GM23248 (cell line): Measurements from ENCODE around the gene PADI2. TPM values are rescaled to one million over a fixed set of nuclear protein-coding genes. Genes with fewer than 3 reads are reported as not detected.
A peak's percentile ranks its signal among the peaks of the same experiment; 100 is the strongest.

Source experiments
- DNase-seq: peaks from one replicate; pipeline ENCODE4 v3.0.0-alpha.2; 2015
- H2AFZ ChIP-seq: fragments of 200-600 bp; sonication (generic); 2 replicates; pipeline ENCODE4 v1.6.1; 2016; ENCODE audit warnings: antibody characterized with exemption
- H3F3A ChIP-seq: fragments of 200-600 bp; sonication (generic); 2 replicates; pipeline ENCODE4 v1.6.1; 2016; ENCODE audit warnings: mild to moderate bottlenecking, antibody characterized with exemption, mixed run types; ENCODE audit not compliant: insufficient read depth
- H3K27ac ChIP-seq: fragments of 200-600 bp; sonication (generic); 2 replicates; pipeline ENCODE4 v1.5.1; 2016; ENCODE audit warnings: mild to moderate bottlenecking
- H3K27me3 ChIP-seq: fragments of 200-600 bp; sonication (generic); replicated peaks from 2 replicates; pipeline ENCODE4 v1.6.1; 2016; ENCODE audit warnings: mild to moderate bottlenecking; ENCODE audit not compliant: insufficient read depth
- H3K36me3 ChIP-seq: fragments of 200-600 bp; sonication (generic); 2 replicates; pipeline ENCODE4 v1.6.1; 2016; ENCODE audit warnings: low read depth, mild to moderate bottlenecking
- H3K4me1 ChIP-seq: fragments of 200-600 bp; sonication (generic); 2 replicates; pipeline ENCODE4 v1.6.1; 2016; ENCODE audit warnings: mild to moderate bottlenecking; ENCODE audit not compliant: insufficient read depth
- H3K4me2 ChIP-seq: fragments of 200-600 bp; sonication (generic); one replicate; pipeline ENCODE4 v1.6.1; 2016; ENCODE audit warnings: mild to moderate bottlenecking; ENCODE audit not compliant: unreplicated experiment
- H3K4me3 ChIP-seq: fragments of 200-600 bp; sonication (generic); 2 replicates; pipeline ENCODE4 v1.5.1; 2016; ENCODE audit warnings: mild to moderate bottlenecking
- H3K79me2 ChIP-seq: fragments of 200-600 bp; sonication (generic); 2 replicates; pipeline ENCODE4 v1.6.1; 2016; ENCODE audit warnings: mild to moderate bottlenecking; ENCODE audit not compliant: insufficient read depth
- H3K9ac ChIP-seq: fragments of 200-600 bp; sonication (generic); 2 replicates; pipeline ENCODE4 v1.6.1; 2016; ENCODE audit warnings: mild to moderate bottlenecking
- H3K9me2 ChIP-seq: fragments of 200-600 bp; sonication (generic); 2 replicates; pipeline ENCODE4 v1.6.1; 2016; ENCODE audit warnings: mixed run types, mild to moderate bottlenecking, moderate library complexity; ENCODE audit not compliant: insufficient read depth
- H3K9me3 ChIP-seq: fragments of 200-600 bp; sonication (generic); one replicate; pipeline ENCODE4 v1.6.1; 2017; ENCODE audit warnings: low read depth
- H4K20me1 ChIP-seq: fragments of 200-600 bp; sonication (generic); 2 replicates; pipeline ENCODE4 v1.6.0; 2016; ENCODE audit not compliant: insufficient read depth
- EZH2 ChIP-seq: fragments of 200-600 bp; sonication (generic); IDR thresholded peaks from 2 replicates; pipeline ENCODE4 v1.6.1; 2018; ENCODE audit warnings: antibody characterized with exemption, mild to moderate bottlenecking; ENCODE audit not compliant: insufficient read depth, poor library complexity, severe bottlenecking
- EZH2phosphoT487 ChIP-seq: fragments of 200-600 bp; sonication (generic); IDR thresholded peaks from 2 replicates; pipeline ENCODE4 v1.6.1; 2018; ENCODE audit warnings: antibody characterized with exemption, moderate library complexity, mild to moderate bottlenecking, low read depth; ENCODE audit not compliant: insufficient read depth
- WGBS, 2 experiments: methylation state at CpG; one replicate each; pipeline ENCODE4 v1.1.6; 2015 to 2017; ENCODE audit warnings: low lambda C conversion rate in 2 of 2, low coverage in 1 of 2; ENCODE audit errors: missing lambda C conversion rate in 2 of 2; 5-methylcytosine and 5-hydroxymethylcytosine counted together
- in situ Hi-C: fragments of 300-500 bp; cut with MboI; formaldehyde crosslinking; loops from 2 replicates; pipeline ENCODE4 v1.15.0; 2020
- polyA plus RNA-seq: library from polyadenylated mRNA; unstranded; fragments of >200 nt; fragmentation: Nextera tagmentation; extraction: Ambion mirVana; gene quantifications from 2 replicates; pipeline ENCODE4 v1.2.1, GENCODE V29; 2016
- total RNA-seq: library from RNA; depleted of rRNA; stranded (reverse); fragments of >200 nt; shearing (Covaris generic); gene quantifications from 2 replicates; pipeline ENCODE4 v1.2.3, GENCODE V29; 2014

Gene PADI2
- total and polyA plus RNA-seq, 2 experiments from 2014 or later, result 0.11 to 0.22 TPM

DNA sequence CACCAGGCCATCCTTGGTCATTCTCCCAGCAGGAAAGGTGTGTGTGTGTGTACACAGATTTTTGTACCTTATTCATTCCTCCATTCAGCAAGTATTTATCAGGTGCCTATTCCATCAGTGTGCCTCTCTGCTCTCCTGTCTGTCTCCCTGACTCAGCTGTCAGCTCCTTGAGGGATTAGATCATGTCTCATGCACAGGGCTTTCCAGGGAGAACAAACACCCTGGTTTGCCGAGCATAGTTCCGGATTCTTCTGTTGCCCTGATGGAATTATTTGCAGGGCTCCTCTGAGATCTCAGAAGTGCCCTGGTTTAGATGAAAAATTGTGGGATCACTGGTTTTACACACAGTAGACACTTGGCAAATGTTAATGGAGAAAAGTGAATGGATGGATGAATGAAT lies 57.4 kb downstream of the PADI2 start:
- Histone ChIP-seq H3K27me3 (no peaks in the 10 kb centered on the region; the same call in 1 of the 2 replicates), H3K27ac (no peak overlapping the region), H3K9ac (no peak overlapping the region), H2AFZ (no peak overlapping the region), H3K9me2 (no peaks in the 10 kb centered on the region), H3K9me3 (no peaks in the 10 kb centered on the region), H3K4me1 (peaks cover 7% of the 10 kb centered on the region), H4K20me1 (no peaks in the 10 kb centered on the region), H3K79me2 (no peaks in the 10 kb centered on the region), H3F3A (no peaks in the 10 kb centered on the region), H3K36me3 (no peaks in the 10 kb centered on the region), H3K4me2 (no peak overlapping the region), H3K4me3 (no peak overlapping the region)
- TF ChIP-seq EZH2 (no peak), EZH2phosphoT487 (no peak)
- WGBS, 2 experiments, result 70% methylated on average over 2 of the region's 2 CpGs
- in situ Hi-C loops, result loop anchor here (10.0 kb wide), 1 partner anchor 273 kb away; no protein-coding TSS in a partner anchor
- no peak for DNase-seq

DNA sequence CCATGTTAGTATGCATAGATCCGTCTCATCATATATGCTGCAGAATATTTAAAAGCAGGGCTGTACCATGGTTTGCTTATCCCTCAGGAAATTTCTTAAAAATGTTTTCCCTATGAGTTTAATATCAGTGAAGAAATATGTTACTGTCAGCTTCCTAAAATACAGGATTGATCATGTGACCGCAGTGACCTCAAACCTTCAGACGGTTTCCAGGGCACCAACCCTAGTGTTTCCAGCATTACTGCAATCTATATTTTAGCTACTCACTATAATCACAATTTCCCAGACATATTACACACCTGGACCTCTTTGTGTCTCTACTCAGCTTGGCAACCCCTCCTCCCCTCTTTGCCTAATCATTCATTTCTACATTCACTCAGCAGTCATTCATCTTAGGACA lies 57.8 kb downstream of the PADI2 start:
- TF ChIP-seq EZH2phosphoT487, result no peak
- TF ChIP-seq EZH2, result no peak
- Histone ChIP-seq H3K27me3 (no peaks in the 10 kb centered on the region; the same call in 1 of the 2 replicates), H3F3A (no peaks in the 10 kb centered on the region), H3K9me3 (no peaks in the 10 kb centered on the region), H3K36me3 (no peaks in the 10 kb centered on the region), H3K9me2 (no peaks in the 10 kb centered on the region), H3K27ac (no peak overlapping the region), H2AFZ (no peak overlapping the region), H3K4me1 (peaks cover 7% of the 10 kb centered on the region), H3K9ac (no peak overlapping the region), H3K4me2 (no peak overlapping the region), H4K20me1 (no peaks in the 10 kb centered on the region), H3K79me2 (no peaks in the 10 kb centered on the region), H3K4me3 (no peak overlapping the region)
- 88 to 93% methylated on average over 3 of the region's 3 CpGs for WGBS, 2 experiments
- in situ Hi-C loops, result loop anchor here (10.0 kb wide), 1 partner anchor 273 kb away; no protein-coding TSS in a partner anchor
- no peak for DNase-seq

GRCh38 chr1:17060306-17060749 lies 58.9 kb downstream of the PADI2 start:
- no peaks in the 10 kb centered on the region for H3K9me3 ChIP-seq
- H2AFZ ChIP-seq, result 0 out of 2 replicates have a peak overlapping the region, but pooled peaks have one; percentile 48
- no peaks in the 10 kb centered on the region for H4K20me1 ChIP-seq
- DNase-seq, result no peak
- TF ChIP-seq EZH2 (no peak), EZH2phosphoT487 (no peak)
- no peak overlapping the region for H3K9ac ChIP-seq
- no peaks in the 10 kb centered on the region for H3K36me3 ChIP-seq
- no peak overlapping the region for H3K27ac ChIP-seq
- H3K79me2 ChIP-seq, result no peaks in the 10 kb centered on the region
- peaks cover 1% of the 10 kb centered on the region; the same call in 1 of the 2 replicates for H3F3A ChIP-seq
- 25 to 28% methylated on average over 11 of the region's 11 CpGs for WGBS, 2 experiments
- no peaks in the 10 kb centered on the region; the same call in 1 of the 2 replicates for H3K27me3 ChIP-seq
- peaks cover 7% of the 10 kb centered on the region for H3K4me1 ChIP-seq
- H3K4me3 ChIP-seq, result no peak overlapping the region
- in situ Hi-C loops, result loop anchor here (10.0 kb wide), 1 partner anchor 274 kb away; no protein-coding TSS in a partner anchor
- no peak overlapping the region for H3K4me2 ChIP-seq
- H3K9me2 ChIP-seq, result no peaks in the 10 kb centered on the region

- peak; percentile 86 for DNase-seq
- in situ Hi-C loops, result loop anchor here (10.0 kb wide), 1 partner anchor 275 kb away; no protein-coding TSS in a partner anchor
- Histone ChIP-seq H3K4me1 (peaks cover 7% of the 10 kb centered on the region), H3K4me2 (no peak overlapping the region), H2AFZ (0 out of 2 replicates have a peak overlapping the region, but pooled peaks have one; percentile 48), H3K27me3 (no peaks in the 10 kb centered on the region; the same call in 1 of the 2 replicates), H3K36me3 (no peaks in the 10 kb centered on the region), H3K79me2 (no peaks in the 10 kb centered on the region), H3F3A (peaks cover 6% of the 10 kb centered on the region; the same call in 1 of the 2 replicates), H4K20me1 (no peaks in the 10 kb centered on the region), H3K27ac (no peak overlapping the region), H3K9ac (no peak overlapping the region), H3K4me3 (no peak overlapping the region), H3K9me3 (no peaks in the 10 kb centered on the region), H3K9me2 (no peaks in the 10 kb centered on the region)
- WGBS, 2 experiments, result 9% methylated on average over 12 of the region's 12 CpGs
- TF ChIP-seq EZH2 (no peak), EZH2phosphoT487 (no peak)
These were observed 59.6 kb downstream of the PADI2 start for GRCh38 chr1:17059391-17060305.
